Endodermal cell (in vitro differentiated cells): ENCODE results near the gene CNOT3. TPM values are rescaled to one million over a fixed set of nuclear protein-coding genes. Genes with fewer than 3 reads are reported as not detected.
A peak's percentile ranks its signal among the peaks of the same experiment; 100 is the strongest.

ENCODE experiments used
- DNase-seq: peaks from one replicate; pipeline ENCODE4 v3.0.0-alpha.2; 2017
- H3K27ac ChIP-seq: 2 replicates; pipeline ENCODE4 v1.5.1; 2013; ENCODE audit warnings: mild to moderate bottlenecking, low read depth, low read length, moderate library complexity
- H3K27me3 ChIP-seq: 2 replicates; pipeline ENCODE4 v1.6.1; 2013; ENCODE audit warnings: mild to moderate bottlenecking, low read length, moderate library complexity; ENCODE audit not compliant: insufficient read depth, control insufficient read depth, poor library complexity, severe bottlenecking
- H3K36me3 ChIP-seq: 2 replicates; pipeline ENCODE4 v1.7.0; 2013; ENCODE audit warnings: mild to moderate bottlenecking, low read length, moderate library complexity; ENCODE audit not compliant: control insufficient read depth, insufficient read depth
- H3K4me1 ChIP-seq: one replicate; pipeline ENCODE4 v1.7.0; 2013; ENCODE audit warnings: low read length; ENCODE audit not compliant: control insufficient read depth, insufficient read depth
- H3K4me3 ChIP-seq: 2 replicates; pipeline ENCODE4 v1.5.1; 2013; ENCODE audit warnings: mild to moderate bottlenecking, low read length, moderate library complexity
- H3K9ac ChIP-seq: 2 replicates; pipeline ENCODE4 v1.6.1; 2013; ENCODE audit warnings: mild to moderate bottlenecking, low read length, moderate library complexity; ENCODE audit not compliant: poor library complexity, severe bottlenecking; ENCODE audit errors: extremely low read depth
- H3K9me3 ChIP-seq: 2 replicates; pipeline ENCODE4 v1.6.1; 2013; ENCODE audit warnings: mild to moderate bottlenecking, low read length, moderate library complexity; ENCODE audit not compliant: control insufficient read depth
- H3K27ac Mint-ChIP-seq: 2 replicates; pipeline ENCODE4 v1.8.0; 2020; ENCODE audit warnings: mixed read lengths
- H3K27me3 Mint-ChIP-seq: 2 replicates; pipeline ENCODE4 v1.8.0; 2021; ENCODE audit warnings: mild to moderate bottlenecking, mixed read lengths; ENCODE audit not compliant: insufficient read depth
- H3K36me3 Mint-ChIP-seq: 2 replicates; pipeline ENCODE4 v1.8.0; 2020; ENCODE audit warnings: low read depth, mixed read lengths
- H3K4me1 Mint-ChIP-seq: 2 replicates; pipeline ENCODE4 v1.8.0; 2020; ENCODE audit warnings: mixed read lengths
- H3K4me3 Mint-ChIP-seq: 2 replicates; pipeline ENCODE4 v1.8.0; 2020; ENCODE audit warnings: mild to moderate bottlenecking, moderate library complexity, mixed read lengths
- H3K9me3 Mint-ChIP-seq: 2 replicates; pipeline ENCODE4 v1.8.0; 2020; ENCODE audit warnings: mild to moderate bottlenecking, mixed read lengths
- WGBS, 2 experiments: methylation state at CpG; one replicate each; pipeline versions ENCODE4 v1.1.5 to v1.1.7; 2013; ENCODE audit warnings: missing lambda C conversion rate in 2 of 2, mixed read lengths in 1 of 2; ENCODE audit not compliant: insufficient coverage in 1 of 2, insufficient read length in 1 of 2; 5-methylcytosine and 5-hydroxymethylcytosine counted together
- total RNA-seq, 2 donors: library from RNA; stranded (reverse); fragmentation: NEBNext Ultra II Directional in 1 of 2; extraction: Animal tissue kit (Norgen Biotek cat#: 25700) in 1 of 2; gene quantifications; 2 replicates in 1 of 2; 3 replicates in 1 of 2; pipeline ENCODE4 v1.2.1, GENCODE V29; 2021
- TF ChIP-seq, protein P1 (sequence below): fragments of 200-600 bp; sonication (generic); conservative IDR thresholded peaks from 2 replicates; pipeline ENCODE4 v1.5.0; 2021; ENCODE audit warnings: antibody characterized with exemption, mild to moderate bottlenecking

The CNOT3 gene
- total RNA-seq, 2 donors from 2014 or later: 78.9 to 82.7 TPM

GRCh38 chr19:54189735-54190502 lies 52.4 kb downstream of the CNOT3 start:
- 0% methylated on average over 7 to 65 of the region's 65 CpGs for WGBS, 2 experiments
- Mint-ChIP-seq H3K4me1 (peaks cover 14% of the 10 kb centered on the region), H3K9me3 (no peaks in the 10 kb centered on the region)

DNA sequence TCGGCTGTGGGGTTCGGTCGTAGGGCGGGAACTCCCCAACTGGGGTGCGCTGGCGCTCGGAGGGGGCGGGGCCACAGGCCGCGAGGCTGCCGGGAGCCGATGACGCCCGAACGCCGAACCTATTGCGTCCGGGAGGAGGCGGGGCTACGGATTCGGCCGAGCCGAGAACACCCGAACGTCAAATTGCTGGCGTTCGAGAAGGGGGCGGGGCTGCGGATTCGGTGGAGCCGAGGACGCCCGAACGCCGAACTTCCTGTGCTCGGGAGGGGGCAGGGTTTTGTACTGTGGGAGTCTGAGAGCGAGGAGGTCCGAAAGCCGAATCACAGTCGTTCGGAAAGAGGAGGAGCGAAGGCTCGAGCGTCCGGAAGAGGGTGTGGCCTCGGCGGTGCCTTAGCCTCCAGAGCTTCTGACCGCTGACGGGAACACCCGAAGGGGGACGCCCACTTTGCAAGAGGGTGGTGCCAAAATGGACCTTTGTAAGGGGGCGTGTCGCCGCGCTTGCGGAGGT lies 53.0 kb downstream of the CNOT3 start:
- WGBS, 2 experiments: 0% methylated on average over 18 to 56 of the region's 56 CpGs
- peak; percentile 100 for DNase-seq
- H3K4me1 ChIP-seq: no peaks in the 10 kb centered on the region
- no peaks in the 10 kb centered on the region for H3K9me3 ChIP-seq
- TF ChIP-seq, protein P1, sequence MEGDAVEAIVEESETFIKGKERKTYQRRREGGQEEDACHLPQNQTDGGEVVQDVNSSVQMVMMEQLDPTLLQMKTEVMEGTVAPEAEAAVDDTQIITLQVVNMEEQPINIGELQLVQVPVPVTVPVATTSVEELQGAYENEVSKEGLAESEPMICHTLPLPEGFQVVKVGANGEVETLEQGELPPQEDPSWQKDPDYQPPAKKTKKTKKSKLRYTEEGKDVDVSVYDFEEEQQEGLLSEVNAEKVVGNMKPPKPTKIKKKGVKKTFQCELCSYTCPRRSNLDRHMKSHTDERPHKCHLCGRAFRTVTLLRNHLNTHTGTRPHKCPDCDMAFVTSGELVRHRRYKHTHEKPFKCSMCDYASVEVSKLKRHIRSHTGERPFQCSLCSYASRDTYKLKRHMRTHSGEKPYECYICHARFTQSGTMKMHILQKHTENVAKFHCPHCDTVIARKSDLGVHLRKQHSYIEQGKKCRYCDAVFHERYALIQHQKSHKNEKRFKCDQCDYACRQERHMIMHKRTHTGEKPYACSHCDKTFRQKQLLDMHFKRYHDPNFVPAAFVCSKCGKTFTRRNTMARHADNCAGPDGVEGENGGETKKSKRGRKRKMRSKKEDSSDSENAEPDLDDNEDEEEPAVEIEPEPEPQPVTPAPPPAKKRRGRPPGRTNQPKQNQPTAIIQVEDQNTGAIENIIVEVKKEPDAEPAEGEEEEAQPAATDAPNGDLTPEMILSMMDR: no peak
- H3K9ac ChIP-seq: peak overlapping the region; percentile 88
- H3K27me3 Mint-ChIP-seq: no peaks in the 10 kb centered on the region
- no peaks in the 10 kb centered on the region for H3K9me3 Mint-ChIP-seq
- peaks cover 14% of the 10 kb centered on the region for H3K4me1 Mint-ChIP-seq
- peak overlapping the region; percentile 96 for H3K4me3 ChIP-seq
- peak overlapping the region; percentile 98 for H3K27ac ChIP-seq
- peaks cover 44% of the 10 kb centered on the region for H3K36me3 ChIP-seq
- H3K36me3 Mint-ChIP-seq: peaks cover 52% of the 10 kb centered on the region
- H3K4me3 Mint-ChIP-seq: peak overlapping the region; percentile 76
- H3K27me3 ChIP-seq: no peaks in the 10 kb centered on the region
- H3K27ac Mint-ChIP-seq: peak overlapping the region; percentile 100

More at GRCh38 chr19:54189735-54190502, 52.4 kb downstream of the CNOT3 start:
- H3K36me3 Mint-ChIP-seq: peaks cover 50% of the 10 kb centered on the region
- peak overlapping the region; percentile 100 for H3K27ac Mint-ChIP-seq
- Histone ChIP-seq H3K27me3 (no peaks in the 10 kb centered on the region), H3K9me3 (no peaks in the 10 kb centered on the region), H3K4me1 (no peaks in the 10 kb centered on the region), H3K27ac (peak overlapping the region; percentile 98), H3K36me3 (peaks cover 39% of the 10 kb centered on the region), H3K4me3 (peak overlapping the region; percentile 96), H3K9ac (peak overlapping the region; percentile 88)
- peak overlapping the region; percentile 76 for H3K4me3 Mint-ChIP-seq
- H3K27me3 Mint-ChIP-seq: no peaks in the 10 kb centered on the region
- DNase-seq: peak; percentile 100
- TF ChIP-seq, protein P1: no peak

- Mint-ChIP-seq H3K36me3 (peaks cover 50% of the 10 kb centered on the region), H3K27me3 (no peaks in the 10 kb centered on the region), H3K4me1 (peaks cover 14% of the 10 kb centered on the region), H3K27ac (peak within 1 kb of the TSS; percentile 100), H3K4me3 (peak within 1 kb of the TSS; percentile 76), H3K9me3 (no peaks in the 10 kb centered on the region)
- WGBS, 2 experiments: 0 to 2% methylated on average over 19 to 77 of the region's 77 CpGs
- Histone ChIP-seq H3K4me3 (peak within 1 kb of the TSS; percentile 96), H3K9me3 (no peaks in the 10 kb centered on the region), H3K9ac (peak within 1 kb of the TSS; percentile 88), H3K4me1 (no peaks in the 10 kb centered on the region), H3K27ac (peak within 1 kb of the TSS; percentile 98), H3K27me3 (no peaks in the 10 kb centered on the region), H3K36me3 (peaks cover 43% of the 10 kb centered on the region)
- TF ChIP-seq, protein P1: no peak
- peak; percentile 94 for DNase-seq
These were observed 53.6 kb downstream of the CNOT3 start, which contains the start of gene TSEN34 for GRCh38 chr19:54191011-54191810. TSEN34 (plus strand) TSS chr19:54191308; CDS start chr19:54191365, 57 bp downstream.
